HG03066 (cell line): Measurements from ENCODE around the gene DAAM1.

ENCODE experiments used
- ATAC-seq: cut with Tn5 transposase; IDR thresholded peaks from one replicate; pipeline ENCODE4 v1.9.1; 2021; ENCODE audit warnings: low read depth; ENCODE audit not compliant: unreplicated experiment

Gene DAAM1

DNA sequence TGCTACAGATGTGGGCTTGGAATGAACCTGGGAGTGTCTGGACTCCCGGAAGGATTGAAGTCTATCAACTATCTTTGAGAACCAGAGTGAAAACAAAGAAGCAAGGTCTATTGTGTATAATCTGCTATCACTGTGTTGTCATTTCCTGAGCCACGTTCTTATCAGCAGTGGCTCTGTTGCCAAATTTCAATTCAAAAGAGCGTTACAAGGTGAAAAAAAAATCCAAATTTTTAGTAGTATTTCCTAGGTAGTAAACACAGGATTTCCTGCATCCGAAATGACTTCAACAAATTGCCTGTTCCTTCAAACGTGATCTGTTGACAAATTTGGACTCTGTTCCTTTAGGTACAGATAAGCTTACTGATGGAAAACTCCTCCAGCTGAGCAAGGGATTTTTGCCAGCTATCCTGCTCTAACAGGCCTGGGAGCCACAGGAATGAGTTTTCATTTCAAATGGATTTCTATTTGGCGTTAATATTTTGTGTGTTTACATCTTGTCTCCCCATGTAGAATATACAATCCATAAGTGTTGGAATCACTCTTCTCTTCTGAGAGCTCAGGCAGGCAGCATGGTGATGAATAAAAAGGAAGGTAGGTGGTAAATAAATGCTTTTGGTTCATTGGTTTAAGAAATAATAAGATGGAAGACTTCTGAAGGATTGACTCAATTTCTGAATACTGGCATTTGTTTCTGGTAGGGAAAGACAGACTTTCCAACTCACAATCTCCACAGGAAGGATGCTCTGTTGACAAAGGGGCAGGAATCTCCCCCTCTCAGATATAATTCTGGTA, 218.2 kb downstream of the DAAM1 start:
- ATAC-seq, result no peak

- ATAC-seq, result no peak
These were observed 219.0 kb downstream of the DAAM1 start for GRCh38 chr14:59407246-59408010.

- no peak for ATAC-seq
These were observed 227.6 kb downstream of the DAAM1 start for GRCh38 chr14:59415836-59416602.

- no peak for ATAC-seq
These were observed 228.8 kb downstream of the DAAM1 start for GRCh38 chr14:59417311-59417710.

DNA sequence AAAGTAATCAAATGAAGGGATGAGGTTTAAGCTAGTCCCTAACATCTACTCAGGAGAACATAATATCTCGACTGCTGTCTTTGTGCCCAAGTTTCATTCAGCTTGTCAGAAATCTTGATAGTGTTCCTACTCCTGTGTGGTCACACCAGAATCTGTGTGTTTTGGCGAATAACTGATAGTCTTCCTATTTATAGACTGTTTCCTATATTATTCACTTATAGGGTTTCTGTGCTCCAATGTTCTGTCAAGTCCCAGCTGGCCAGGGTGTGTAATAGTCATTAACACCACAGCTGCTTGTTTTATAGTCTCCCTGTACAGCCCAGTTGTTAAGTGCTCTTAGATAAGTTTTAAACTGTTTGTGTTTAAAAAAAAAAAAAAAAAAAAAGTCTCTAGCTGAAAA, 230.8 kb downstream of the DAAM1 start:
- ATAC-seq, result no peak
